Measurements from ENCODE around the gene KIF3A. TPM values are rescaled to one million over a fixed set of nuclear protein-coding genes. Genes with fewer than 3 reads are reported as not detected.
"Not testable (repeated sequence)": the region's sequence is repeated elsewhere in the genome, so short reads cannot be mapped to it uniquely, and the experiment has no call there.

The KIF3A gene
- total RNA-seq, 2 experiments from 2014 or later: 7.1 to 10.6 TPM

GRCh38 chr5:132695956-132696355 is 41.4 kb downstream of the KIF3A start:
- ChIA-PET CTCF (interaction anchor here (0.7 kb wide), 1 partner anchor 10 kb away, joined by 3 read pairs; no protein-coding TSS in a partner anchor), POLR2A (no interaction called here)
- intact Hi-C loops (cut with DNase I, micrococcal nuclease): no loop called here
- H3K4me1 Mint-ChIP-seq: peaks cover 3% of the 10 kb centered on the region
- no peaks in the 10 kb centered on the region for H3K9me3 Mint-ChIP-seq (ENCODE audit: low read depth)
- DNase-seq (no peak), ATAC-seq (no peak)
- H3K27ac Mint-ChIP-seq: no peak overlapping the region
- no peak overlapping the region for H3K4me3 Mint-ChIP-seq
- peaks cover 21% of the 10 kb centered on the region for H3K36me3 Mint-ChIP-seq (ENCODE audit: low read depth)
- no peaks in the 10 kb centered on the region for H3K27me3 Mint-ChIP-seq

DNA sequence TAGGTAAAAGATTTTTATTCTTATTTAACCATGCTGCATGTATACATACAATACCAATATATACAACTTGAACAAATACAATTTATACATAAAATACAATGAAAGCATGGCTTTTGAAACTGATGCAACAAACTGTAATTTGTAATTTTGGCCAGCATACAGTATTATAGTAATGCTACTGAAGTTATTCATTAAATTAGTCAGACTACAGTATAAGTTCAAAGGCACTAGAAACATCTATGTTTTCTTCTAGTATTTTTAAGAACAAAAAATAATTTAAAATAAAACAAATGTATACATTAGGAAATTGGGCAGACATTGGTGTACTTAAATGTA is 44.7 kb downstream of the KIF3A start:
- Mint-ChIP-seq H3K36me3 (ENCODE audit: low read depth) (peaks cover 6% of the 10 kb centered on the region), H3K27me3 (no peaks in the 10 kb centered on the region), H3K4me3 (no peak overlapping the region), H3K9me3 (ENCODE audit: low read depth) (no peaks in the 10 kb centered on the region), H3K4me1 (peaks cover 21% of the 10 kb centered on the region), H3K27ac (no peak overlapping the region)
- ChIA-PET CTCF (interaction anchor here (1.6 kb wide), 1 partner anchor 24 kb away, joined by 5 read pairs; no protein-coding TSS in a partner anchor), POLR2A (no interaction called here)
- ATAC-seq: no peak
- intact Hi-C loops (cut with DNase I, micrococcal nuclease): no loop called here
- no peak for DNase-seq

DNA sequence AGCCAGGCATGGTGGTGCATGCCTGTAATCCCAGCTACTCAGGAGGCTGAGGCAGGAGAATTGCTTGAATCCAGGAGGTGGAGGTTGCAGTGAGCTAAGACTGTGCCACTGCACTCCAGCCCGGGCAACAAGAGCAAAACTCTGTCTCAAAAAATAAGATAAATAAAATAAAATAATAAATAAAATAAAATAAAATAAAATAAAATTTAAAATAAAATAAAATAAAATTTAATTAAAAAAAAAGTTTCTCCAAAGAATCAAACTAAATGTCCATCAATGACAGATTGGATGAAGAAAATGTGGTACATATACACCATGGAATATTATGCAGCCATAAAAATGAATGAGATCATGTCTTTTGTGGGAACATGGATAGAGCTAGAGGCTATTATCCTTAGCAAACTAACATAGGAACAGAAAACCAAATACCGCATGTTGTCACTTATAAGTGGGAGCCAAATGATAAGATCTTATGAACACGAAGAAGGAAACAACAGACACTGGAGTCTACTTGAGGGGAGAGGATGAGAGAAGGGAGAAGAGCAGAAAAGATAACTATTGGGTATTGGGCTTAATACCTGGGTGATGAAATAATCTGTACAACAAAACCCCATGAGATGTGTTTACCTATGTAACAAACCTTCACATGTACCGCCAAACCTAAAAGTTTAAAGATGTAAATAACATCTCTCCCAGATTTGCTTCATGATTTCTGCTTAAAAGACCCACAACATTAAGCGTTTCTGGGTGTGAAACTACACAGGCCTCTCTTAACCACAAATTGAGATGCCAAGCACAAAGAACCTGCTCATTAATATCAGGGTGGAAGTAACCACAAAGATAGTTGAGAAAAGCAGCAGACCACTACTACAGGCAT is 45.4 kb downstream of the KIF3A start:
- DNase-seq; ATAC-seq; POLR2A ChIA-PET; H3K4me3 Mint-ChIP-seq; H3K27me3 Mint-ChIP-seq; intact Hi-C loops (cut with DNase I, micrococcal nuclease); H3K36me3 Mint-ChIP-seq (ENCODE audit: low read depth); H3K27ac Mint-ChIP-seq; H3K9me3 Mint-ChIP-seq (ENCODE audit: low read depth): not testable (repeated sequence)
- CTCF ChIA-PET: interaction anchor here (1.6 kb wide), 1 partner anchor 25 kb away, joined by 5 read pairs; no protein-coding TSS in a partner anchor
- H3K4me1 Mint-ChIP-seq: peaks cover 22% of the 10 kb centered on the region

GRCh38 chr5:132690156-132690555 is 47.2 kb downstream of the KIF3A start:
- peaks cover 4% of the 10 kb centered on the region for H3K36me3 Mint-ChIP-seq (ENCODE audit: low read depth)
- no peaks in the 10 kb centered on the region for H3K9me3 Mint-ChIP-seq (ENCODE audit: low read depth)
- no peak for DNase-seq
- no peak for ATAC-seq
- H3K4me1 Mint-ChIP-seq: peaks cover 27% of the 10 kb centered on the region
- CTCF ChIA-PET: interaction anchor here (0.6 to 2.2 kb wide), 8 partner anchors 12 to 163 kb away, joined by 3 to 6 read pairs (median 3); no protein-coding TSS in a partner anchor
- no peak overlapping the region for H3K27ac Mint-ChIP-seq
- no peak overlapping the region for H3K4me3 Mint-ChIP-seq
- no peaks in the 10 kb centered on the region for H3K27me3 Mint-ChIP-seq
- intact Hi-C loops (cut with DNase I, micrococcal nuclease): no loop called here
- POLR2A ChIA-PET: no interaction called here

- Mint-ChIP-seq H3K4me1 (peaks cover 33% of the 10 kb centered on the region), H3K9me3 (ENCODE audit: low read depth) (no peaks in the 10 kb centered on the region), H3K36me3 (ENCODE audit: low read depth) (peaks cover 4% of the 10 kb centered on the region), H3K27ac (no peak overlapping the region), H3K4me3 (no peak overlapping the region), H3K27me3 (no peaks in the 10 kb centered on the region)
- POLR2A ChIA-PET: interaction anchor here (0.7 kb wide), 1 partner anchor 20 kb away, joined by 3 read pairs; no protein-coding TSS in a partner anchor
- ATAC-seq (no peak), DNase-seq (no peak)
- CTCF ChIA-PET: interaction anchor here (1.0 to 2.2 kb wide), 8 partner anchors 13 to 226 kb away, joined by 3 to 6 read pairs (median 3); no protein-coding TSS in a partner anchor
- intact Hi-C loops (cut with DNase I, micrococcal nuclease): no loop called here
These were observed 47.8 kb downstream of the KIF3A start for GRCh38 chr5:132689513-132689912.

DNA sequence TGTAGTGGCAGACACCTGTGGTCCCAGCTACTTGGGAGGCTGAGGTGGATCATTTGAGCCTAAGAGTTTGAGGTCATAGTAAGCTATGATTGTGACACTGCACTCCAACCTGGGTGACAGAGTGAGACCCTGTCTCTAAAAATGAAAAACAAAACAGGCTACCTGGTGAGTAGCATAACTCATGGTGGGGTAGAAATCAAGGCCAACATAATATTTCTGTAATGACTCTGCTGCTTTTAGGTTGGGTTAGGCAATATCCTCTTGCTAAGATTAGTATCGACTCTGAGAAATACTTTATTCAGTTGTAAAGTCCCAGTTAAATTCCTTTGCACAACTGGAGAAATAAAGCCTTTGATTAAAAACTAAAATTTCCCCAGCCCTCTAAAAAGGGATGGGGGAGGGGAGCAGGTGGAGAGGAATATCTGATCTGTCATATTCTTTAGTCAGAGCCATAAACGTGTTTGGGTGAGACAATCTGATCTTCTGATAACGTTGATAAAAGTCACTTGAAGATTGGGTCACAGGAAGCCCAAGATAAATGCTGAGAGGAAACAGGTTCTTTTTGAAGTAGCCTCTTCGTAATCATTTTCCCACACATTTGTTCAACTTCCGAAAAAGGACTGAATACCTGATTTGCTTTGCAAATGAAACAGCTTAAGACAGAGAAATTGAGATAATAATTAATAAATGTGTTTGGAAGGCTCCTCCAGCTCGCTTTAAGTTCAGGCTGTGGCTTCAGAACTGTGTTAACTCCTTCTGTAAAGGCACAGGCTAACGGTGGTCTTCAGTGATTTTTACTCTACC is 48.6 kb downstream of the KIF3A start:
- Mint-ChIP-seq H3K36me3 (ENCODE audit: low read depth) (peaks cover 4% of the 10 kb centered on the region), H3K27ac (peak overlapping the region; percentile 76)

DNA sequence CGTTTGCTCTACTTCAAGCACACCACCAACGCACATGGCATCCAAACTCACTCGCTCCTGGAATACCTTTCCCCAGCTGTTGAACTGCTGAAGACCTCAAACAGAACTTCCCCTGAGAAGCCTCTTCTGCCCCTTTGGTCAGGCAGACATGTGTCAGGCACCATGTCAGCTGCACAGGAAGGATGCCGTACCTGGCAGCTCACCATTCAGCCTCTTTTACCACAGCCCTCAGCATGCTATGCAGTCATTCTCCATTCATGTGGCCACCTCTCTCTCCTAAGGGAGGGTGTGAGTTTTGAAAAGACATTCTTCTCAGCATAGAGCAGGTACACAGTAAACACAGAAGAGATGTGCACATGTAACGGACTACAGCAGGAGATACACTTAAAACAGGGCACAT is 49.4 kb downstream of the KIF3A start:
- DNase-seq: peak; percentile 59
- no peak overlapping the region for H3K4me3 Mint-ChIP-seq
- H3K4me1 Mint-ChIP-seq: peaks cover 37% of the 10 kb centered on the region
- intact Hi-C loops (cut with DNase I, micrococcal nuclease): loop anchor here (1.0 kb wide), 1 partner anchor 47 kb away; no protein-coding TSS in a partner anchor
- H3K9me3 Mint-ChIP-seq (ENCODE audit: low read depth): no peaks in the 10 kb centered on the region
- POLR2A ChIA-PET: interaction anchor here (0.6 kb wide), 3 partner anchors 10 to 277 kb away, joined by 3 to 7 read pairs (median 4); no protein-coding TSS in a partner anchor
- ATAC-seq: peak; percentile 74
- CTCF ChIA-PET: interaction anchor here (1.0 to 1.8 kb wide), 2 partner anchors 50 to 187 kb away, joined by 3 to 9 read pairs; no protein-coding TSS in a partner anchor
- H3K27me3 Mint-ChIP-seq: no peaks in the 10 kb centered on the region
- peaks cover 4% of the 10 kb centered on the region for H3K36me3 Mint-ChIP-seq (ENCODE audit: low read depth)
- peak overlapping the region; percentile 74 for H3K27ac Mint-ChIP-seq

More for the DNA sequence above, 48.6 kb downstream of the KIF3A start:
- no peak overlapping the region for H3K4me3 Mint-ChIP-seq
- POLR2A ChIA-PET: interaction anchor here (0.5 to 0.7 kb wide), 3 partner anchors 20 to 333 kb away, joined by 3 to 6 read pairs (median 4); no protein-coding TSS in a partner anchor
- H3K4me1 Mint-ChIP-seq: peaks cover 37% of the 10 kb centered on the region
- ATAC-seq (peak; percentile 77), DNase-seq (peak; percentile 51)
- CTCF ChIA-PET: interaction anchor here (1.0 to 2.2 kb wide), 8 partner anchors 13 to 225 kb away, joined by 3 to 9 read pairs (median 4); no protein-coding TSS in a partner anchor
- intact Hi-C loops (cut with DNase I, micrococcal nuclease): loop anchor here (1.0 kb wide), 1 partner anchor 47 kb away; no protein-coding TSS in a partner anchor
- H3K27me3 Mint-ChIP-seq: no peaks in the 10 kb centered on the region
- no peaks in the 10 kb centered on the region for H3K9me3 Mint-ChIP-seq (ENCODE audit: low read depth)

DNA sequence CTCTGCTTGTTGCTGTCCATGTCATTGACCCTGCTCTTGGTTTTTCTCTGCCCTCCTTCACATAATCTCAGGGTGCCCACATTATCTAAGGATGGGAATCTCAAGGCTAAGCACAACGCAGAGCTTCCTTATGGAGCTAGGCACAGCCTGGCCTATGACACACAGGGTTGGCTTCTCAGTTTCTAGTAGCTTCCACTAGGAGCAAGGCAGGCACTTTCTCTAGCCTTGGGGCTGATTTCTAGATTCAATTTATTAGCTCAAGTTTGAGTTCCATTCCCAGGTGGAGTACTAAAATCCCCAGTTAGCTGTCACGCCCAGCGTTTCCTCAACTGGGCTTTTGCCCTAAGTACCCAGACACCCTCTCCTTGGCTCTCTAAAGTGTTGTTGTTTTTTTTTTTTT is 51.2 kb downstream of the KIF3A start:
- Mint-ChIP-seq H3K4me1 (peaks cover 33% of the 10 kb centered on the region), H3K27ac (no peak overlapping the region), H3K9me3 (ENCODE audit: low read depth) (no peaks in the 10 kb centered on the region), H3K36me3 (ENCODE audit: low read depth) (peaks cover 2% of the 10 kb centered on the region), H3K4me3 (no peak overlapping the region), H3K27me3 (no peaks in the 10 kb centered on the region)
- intact Hi-C loops (cut with DNase I, micrococcal nuclease): no loop called here
- DNase-seq (no peak), ATAC-seq (no peak)
- CTCF ChIA-PET: no interaction called here
- POLR2A ChIA-PET: interaction anchor here (0.6 kb wide), 1 partner anchor 132 kb away, joined by 4 read pairs; no protein-coding TSS in a partner anchor

DNA sequence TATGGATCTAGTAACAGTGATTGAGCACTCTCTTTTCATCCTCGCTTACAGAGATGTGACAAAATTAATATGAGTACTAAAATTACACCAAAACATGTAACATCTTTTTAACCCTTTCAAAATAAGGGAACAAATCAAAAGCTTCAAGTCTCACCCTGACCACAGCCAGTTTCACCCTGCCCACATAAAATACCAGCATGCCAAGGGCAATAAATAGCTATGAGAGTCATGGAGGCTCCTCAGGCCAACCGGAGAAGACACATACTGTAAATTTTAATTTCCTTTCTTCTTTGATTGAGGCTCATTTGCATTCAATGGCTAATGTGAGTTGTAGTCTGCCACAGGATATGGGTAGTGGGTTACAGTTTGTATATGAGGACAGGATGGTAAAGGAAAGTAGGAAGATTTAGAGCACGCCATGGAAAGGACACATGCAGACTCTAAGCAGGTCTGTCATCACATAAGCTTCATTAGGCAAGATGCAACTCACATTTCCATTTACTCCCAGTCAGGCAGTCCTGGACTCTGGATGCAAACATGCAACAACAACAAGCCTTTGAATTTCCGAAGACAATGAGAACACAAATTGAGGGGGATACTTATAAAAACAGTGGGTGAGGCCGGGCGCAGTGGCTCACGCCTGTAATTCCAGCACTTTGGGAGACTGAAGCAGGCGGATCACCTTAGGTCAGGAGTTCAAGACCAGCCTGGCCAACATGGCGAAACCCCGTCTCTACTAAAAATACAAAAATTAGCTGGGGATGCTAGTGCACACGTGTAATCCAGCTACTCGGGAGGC is 52.2 kb downstream of the KIF3A start:
- no peak for ATAC-seq
- Mint-ChIP-seq H3K36me3 (ENCODE audit: low read depth) (peaks cover 2% of the 10 kb centered on the region), H3K27ac (no peak overlapping the region), H3K27me3 (no peaks in the 10 kb centered on the region), H3K4me3 (no peak overlapping the region), H3K4me1 (peaks cover 33% of the 10 kb centered on the region), H3K9me3 (ENCODE audit: low read depth) (no peaks in the 10 kb centered on the region)
- ChIA-PET POLR2A (no interaction called here), CTCF (interaction anchor here (0.8 kb wide), 1 partner anchor 32 kb away, joined by 3 read pairs; no protein-coding TSS in a partner anchor)
- intact Hi-C loops (cut with DNase I, micrococcal nuclease): no loop called here
- peak; percentile 59 for DNase-seq

- Mint-ChIP-seq H3K27ac (no peak overlapping the region), H3K9me3 (ENCODE audit: low read depth) (no peaks in the 10 kb centered on the region), H3K36me3 (ENCODE audit: low read depth) (peaks cover 2% of the 10 kb centered on the region), H3K4me1 (peaks cover 33% of the 10 kb centered on the region), H3K27me3 (no peaks in the 10 kb centered on the region), H3K4me3 (no peak overlapping the region)
- DNase-seq: no peak
- ChIA-PET POLR2A (no interaction called here), CTCF (interaction anchor here (0.8 kb wide), 1 partner anchor 33 kb away, joined by 3 read pairs; no protein-coding TSS in a partner anchor)
- ATAC-seq: no peak
- intact Hi-C loops (cut with DNase I, micrococcal nuclease): no loop called here
These were observed 52.9 kb downstream of the KIF3A start for GRCh38 chr5:132684491-132684890.
